Gastroesophageal sphincter (tissue), 4 donors: Measurements from ENCODE around the gene WSCD2. TPM values are rescaled to one million over a fixed set of nuclear protein-coding genes. Genes with fewer than 3 reads are reported as not detected.

Experiments
- ATAC-seq: fragments of 150-250 bp; one replicate; pipeline ENCODE4 v1.9.1; 2016; ENCODE audit warnings: mild to moderate bottlenecking, moderate library complexity
- H3K27ac ChIP-seq, 4 donors: fragments of 200-600 bp; sonication (generic) in 3 of 4; 1 replicate in 3 of 4; 2 replicates in 1 of 4; pipeline ENCODE4 v1.5.1; 2016 to 2019
- H3K27me3 ChIP-seq: fragments of 200-600 bp; sonication (generic); one replicate; pipeline ENCODE4 v1.5.1; 2019
- H3K36me3 ChIP-seq, 2 donors: fragments of 200-600 bp; sonication (generic); one replicate each; pipeline ENCODE4 v1.5.1; 2019; ENCODE audit warnings: control low read depth in 1 of 2
- H3K4me1 ChIP-seq, 3 donors: fragments of 200-600 bp; sonication (generic); 1 replicate in 2 of 3; 2 replicates in 1 of 3; pipeline ENCODE4 v1.5.1; 2016 to 2019; ENCODE audit warnings: control low read depth in 2 of 3
- H3K4me3 ChIP-seq, 2 donors: fragments of 200-600 bp; sonication (generic); one replicate each; pipeline ENCODE4 v1.5.1; 2019; ENCODE audit warnings: mild to moderate bottlenecking in 1 of 2, moderate library complexity in 1 of 2
- H3K9me3 ChIP-seq, 3 donors: fragments of 200-600 bp; sonication (generic); one replicate each; pipeline ENCODE4 v1.5.1; 2017 to 2019; ENCODE audit warnings: control low read depth in 2 of 3
- CTCF ChIP-seq, 4 experiments: fragments of 200-600 bp in 2 of 4; fragments of 450-650 bp in 2 of 4; sonication (generic) in 1 of 4; IDR thresholded peaks; one replicate each; pipeline ENCODE4 v1.5.1; 2017 to 2019; ENCODE audit warnings: antibody characterized with exemption in 4 of 4, mild to moderate bottlenecking in 2 of 4, moderate library complexity in 2 of 4
- EP300 ChIP-seq: sonication (generic); formaldehyde crosslinking; IDR thresholded peaks from one replicate; pipeline ENCODE4 v1.6.1; 2017; ENCODE audit warnings: antibody characterized with exemption, mild to moderate bottlenecking
- POLR2A ChIP-seq, 2 donors: fragments of 450-650 bp; IDR thresholded peaks; one replicate each; pipeline ENCODE4 v1.6.1; 2017; ENCODE audit warnings: antibody characterized with exemption in 2 of 2, mild to moderate bottlenecking in 2 of 2, moderate library complexity in 1 of 2
- POLR2AphosphoS5 ChIP-seq: sonication (generic); formaldehyde crosslinking; IDR thresholded peaks from one replicate; pipeline ENCODE4 v1.6.1; 2017; ENCODE audit warnings: antibody characterized with exemption
- WGBS, 2 donors: methylation state at CpG; one replicate each; pipeline ENCODE4 v1.1.5; 2018; ENCODE audit warnings: low coverage in 1 of 2; 5-methylcytosine and 5-hydroxymethylcytosine counted together
- total RNA-seq, 4 donors: library from RNA; depleted of rRNA; stranded (reverse); fragments of >200 nt; gene quantifications; one replicate each; pipeline ENCODE4 v1.1.0, GENCODE V29; 2016

WSCD2 gene
- total RNA-seq, 4 donors from 2014 or later, result 5.0 to 86.1 (median 31.6) TPM

- no peaks in the 10 kb centered on the region for H3K9me3 ChIP-seq
- TF ChIP-seq EP300, result no peak
- TF ChIP-seq CTCF (IDR thresholded peaks at IDR 0.05), result no peak
- TF ChIP-seq POLR2AphosphoS5, result peak; percentile 27
- TF ChIP-seq POLR2A (IDR thresholded peaks at IDR 0.05), result no peak
- H3K27ac ChIP-seq, result peak overlapping the region; percentile 57 to 89 (median 88)
- no peak overlapping the region for H3K4me3 ChIP-seq
- peaks cover 0 to 76% (median 21%) of the 10 kb centered on the region in 3 donors for H3K4me1 ChIP-seq
- WGBS, 2 donors, result 7 to 9% methylated on average over 1 of the region's 1 CpG
- no peaks in the 10 kb centered on the region for H3K27me3 ChIP-seq
- no peak for ATAC-seq
- H3K36me3 ChIP-seq, result no peaks in the 10 kb centered on the region
Observed at GRCh38 chr12:108116699-108117098, 12.4 kb upstream of the WSCD2 start.

- H3K27ac ChIP-seq, result peak overlapping the region; percentile 15 to 89 (median 88)
- TF ChIP-seq POLR2AphosphoS5 (no peak), POLR2A (IDR thresholded peaks at IDR 0.05) (no peak), CTCF (IDR thresholded peaks at IDR 0.05) (no peak), EP300 (no peak)
- H3K9me3 ChIP-seq, result peaks cover 0 to under 1% (median 0%) of the 10 kb centered on the region in 3 donors
- peaks cover 0 to 70% (median 18%) of the 10 kb centered on the region in 3 donors for H3K4me1 ChIP-seq
- ATAC-seq, result no peak
- H3K4me3 ChIP-seq, result no peak overlapping the region
- no peaks in the 10 kb centered on the region for H3K27me3 ChIP-seq
- 77 to 80% methylated on average over 5 to 6 of the region's 6 CpGs for WGBS, 2 donors
- H3K36me3 ChIP-seq, result no peaks in the 10 kb centered on the region
Observed at GRCh38 chr12:108117163-108117849, 11.8 kb upstream of the WSCD2 start.

- H3K36me3 ChIP-seq, result no peaks in the 10 kb centered on the region
- peaks cover 0 to 5% (median 0%) of the 10 kb centered on the region in 3 donors for H3K9me3 ChIP-seq
- H3K27me3 ChIP-seq, result no peaks in the 10 kb centered on the region
- H3K4me3 ChIP-seq, result no peak overlapping the region
- no peak for TF ChIP-seq POLR2A (IDR thresholded peaks at IDR 0.05)
- no peak for TF ChIP-seq EP300
- TF ChIP-seq POLR2AphosphoS5, result no peak
- TF ChIP-seq CTCF (IDR thresholded peaks at IDR 0.05), result no peak
- ATAC-seq, result no peak
- H3K27ac ChIP-seq, result peak overlapping the region in 3 of 4 donors; percentile 86 to 89 (median 89)
- H3K4me1 ChIP-seq, result peaks cover 0 to 64% (median 13%) of the 10 kb centered on the region in 3 donors
Observed at GRCh38 chr12:108117902-108118301, 11.2 kb upstream of the WSCD2 start.

GRCh38 chr12:108119126-108119973, 9.7 kb upstream of the WSCD2 start:
- H3K27me3 ChIP-seq, result no peaks in the 10 kb centered on the region
- H3K4me3 ChIP-seq, result no peak overlapping the region
- H3K27ac ChIP-seq, result peak overlapping the region; percentile 40 to 86 (median 70)
- H3K36me3 ChIP-seq, result no peaks in the 10 kb centered on the region
- TF ChIP-seq POLR2AphosphoS5, result no peak
- TF ChIP-seq CTCF (IDR thresholded peaks at IDR 0.05), result no peak
- TF ChIP-seq POLR2A (IDR thresholded peaks at IDR 0.05), result no peak
- TF ChIP-seq EP300, result no peak
- peaks cover 0 to 5% (median 0%) of the 10 kb centered on the region in 3 donors for H3K9me3 ChIP-seq
- 50 to 82% methylated on average over 1 to 6 of the region's 7 CpGs for WGBS, 2 donors
- peak; percentile 58 for ATAC-seq
- H3K4me1 ChIP-seq, result peaks cover 0 to 50% (median 0%) of the 10 kb centered on the region in 3 donors
